ENCODE measurements around the gene PTH2.
"Not testable (repeated sequence)": the region's sequence is repeated elsewhere in the genome, so short reads cannot be mapped to it uniquely, and the experiment has no call there.

PTH2 gene

GRCh38 chr19:49374665-49375434, 48.4 kb downstream of the PTH2 start:
- no peak for DNase-seq

- not testable (repeated sequence) for DNase-seq
Observed at GRCh38 chr19:49373174-49373573, 50.1 kb downstream of the PTH2 start.

Data from NCI-H510A treated with DMSO at 0.1 percent for 48 hours (cell line).